Erythroblast (primary cell): ENCODE data around the gene SYP.

ENCODE experiments used
- GATA1 ChIP-seq: IDR thresholded peaks from 2 replicates; pipeline ENCODE4 v1.6.1; 2011; ENCODE audit warnings: low read depth, mild to moderate bottlenecking, control low read depth, low read length, moderate library complexity
- POLR2A ChIP-seq: IDR thresholded peaks from 2 replicates; pipeline ENCODE4 v1.6.1; 2011; ENCODE audit warnings: mild to moderate bottlenecking, low read length

GRCh38 chrX:49161632-49162031 is 38.4 kb downstream of the SYP start:
- TF ChIP-seq POLR2A (no peak), GATA1 (no peak)
